ENCODE results near the gene MDFIC.
A peak's percentile ranks its signal among the peaks of the same experiment; 100 is the strongest.
"Not testable (repeated sequence)": the region's sequence is repeated elsewhere in the genome, so short reads cannot be mapped to it uniquely, and the experiment has no call there.

The MDFIC gene

GRCh38 chr7:114922026-114922651 is at the start of gene MDFIC:
Gene MDFIC (plus strand): TSS chr7:114922094. CDS start chr7:114923034, 940 bp downstream.
- peak; percentile 75 for DNase-seq (ENCODE audit: low read depth)

- DNase-seq (ENCODE audit: low read depth): no peak
These were observed 47.7 kb upstream of the MDFIC start for GRCh38 chr7:114874170-114874569.

- DNase-seq (ENCODE audit: low read depth): no peak
These were observed 46.7 kb upstream of the MDFIC start for GRCh38 chr7:114875186-114875585.

- peak; percentile 86 for DNase-seq (ENCODE audit: low read depth)
These were observed 42.3 kb upstream of the MDFIC start for GRCh38 chr7:114879554-114879953.

GRCh38 chr7:114885836-114886235 is 36.1 kb upstream of the MDFIC start:
- peak; percentile 56 for DNase-seq (ENCODE audit: low read depth)

GRCh38 chr7:114886241-114886640 is 35.7 kb upstream of the MDFIC start:
- no peak for DNase-seq (ENCODE audit: low read depth)

- DNase-seq (ENCODE audit: low read depth): not testable (repeated sequence)
These were observed 32.8 kb upstream of the MDFIC start for GRCh38 chr7:114889116-114889515.

GRCh38 chr7:114889646-114890285 is 32.1 kb upstream of the MDFIC start:
- peak; percentile 97 for DNase-seq (ENCODE audit: low read depth)

GRCh38 chr7:114890561-114890960 is 31.3 kb upstream of the MDFIC start:
- DNase-seq (ENCODE audit: low read depth): no peak

- no peak for DNase-seq (ENCODE audit: low read depth)
These were observed 21.8 kb upstream of the MDFIC start for GRCh38 chr7:114900127-114900526.

GRCh38 chr7:114901771-114902170 is 20.1 kb upstream of the MDFIC start:
- peak; percentile 75 for DNase-seq (ENCODE audit: low read depth)

- no peak for DNase-seq (ENCODE audit: low read depth)
These were observed 18.8 kb upstream of the MDFIC start for GRCh38 chr7:114903131-114903530.

- no peak for DNase-seq (ENCODE audit: low read depth)
These were observed 11.1 kb upstream of the MDFIC start for GRCh38 chr7:114910787-114911186.

- no peak for DNase-seq (ENCODE audit: low read depth)
These were observed 10.5 kb upstream of the MDFIC start for GRCh38 chr7:114911411-114911810.

GRCh38 chr7:114916261-114916892 is 5.5 kb upstream of the MDFIC start:
- DNase-seq (ENCODE audit: low read depth): no peak

- DNase-seq (ENCODE audit: low read depth): no peak
These were observed 4.6 kb upstream of the MDFIC start for GRCh38 chr7:114917211-114917839.

- DNase-seq (ENCODE audit: low read depth): no peak
These were observed 2.3 kb upstream of the MDFIC start for GRCh38 chr7:114919587-114919986.

- no peak for DNase-seq (ENCODE audit: low read depth)
These were observed 266 bp upstream of the MDFIC start for GRCh38 chr7:114921631-114922025.

GRCh38 chr7:114922652-114923402 is 933 bp downstream of the MDFIC start:
- DNase-seq (ENCODE audit: low read depth): peak; percentile 76

GRCh38 chr7:114923403-114923713 is 1.5 kb downstream of the MDFIC start:
- no peak for DNase-seq (ENCODE audit: low read depth)

- peak; percentile 21 for DNase-seq (ENCODE audit: low read depth)
These were observed 2.3 kb downstream of the MDFIC start for GRCh38 chr7:114924038-114924712.

GRCh38 chr7:114925434-114925833 is 3.5 kb downstream of the MDFIC start:
- peak; percentile 64 for DNase-seq (ENCODE audit: low read depth)

Data from EH (cell line).